ENCODE data around the gene PHC1. TPM values are rescaled to one million over a fixed set of nuclear protein-coding genes. Genes with fewer than 3 reads are reported as not detected.
"Not testable (repeated sequence)": the region's sequence is repeated elsewhere in the genome, so short reads cannot be mapped to it uniquely, and the experiment has no call there.

PHC1 gene
- 44.3 and 51.7 TPM in 2 replicates for total RNA-seq
- polyA plus RNA-seq = 37.5 and 47.0 TPM in 2 replicates

DNA sequence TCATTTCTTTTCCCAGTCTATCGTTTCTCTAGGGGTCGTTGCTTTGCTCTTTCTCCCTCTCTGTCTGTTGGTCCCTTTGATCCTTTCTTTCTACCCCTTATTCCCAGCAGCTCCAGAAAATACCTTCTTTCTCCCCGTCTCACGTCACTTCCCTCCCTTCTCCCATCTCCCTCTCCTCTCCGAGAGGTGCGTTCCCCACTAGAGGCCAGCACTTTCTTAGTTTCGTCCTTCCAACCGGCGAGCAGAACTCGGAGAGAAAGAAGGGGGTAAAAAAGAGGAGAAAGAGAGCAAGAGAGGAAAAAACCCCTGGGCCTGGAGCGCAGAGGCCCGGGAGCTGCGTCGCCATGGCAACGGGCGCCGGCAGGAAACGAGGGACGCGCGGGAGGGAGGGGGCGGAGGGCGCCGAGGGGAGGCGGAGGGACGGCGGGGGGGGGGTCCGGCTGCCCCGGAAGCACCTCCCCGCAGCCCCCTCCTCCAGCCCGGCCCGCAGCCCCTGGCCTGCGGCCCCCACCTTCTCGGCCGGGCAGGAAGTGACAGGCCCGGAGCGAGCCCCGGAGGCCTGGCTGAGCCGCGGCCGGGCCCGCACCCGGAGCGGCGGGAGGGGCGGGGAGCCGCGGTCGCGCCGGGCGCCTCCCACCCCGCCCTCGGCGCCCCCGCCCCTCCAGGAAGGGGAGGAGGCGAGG lies at the start of gene PHC1:
Gene PHC1, plus strand, starts transcription at position 477 of the 683 bp plus-strand sequence. CDS start 3,169 bp downstream, outside the sequence.
- TF ChIP-seq, protein P1, sequence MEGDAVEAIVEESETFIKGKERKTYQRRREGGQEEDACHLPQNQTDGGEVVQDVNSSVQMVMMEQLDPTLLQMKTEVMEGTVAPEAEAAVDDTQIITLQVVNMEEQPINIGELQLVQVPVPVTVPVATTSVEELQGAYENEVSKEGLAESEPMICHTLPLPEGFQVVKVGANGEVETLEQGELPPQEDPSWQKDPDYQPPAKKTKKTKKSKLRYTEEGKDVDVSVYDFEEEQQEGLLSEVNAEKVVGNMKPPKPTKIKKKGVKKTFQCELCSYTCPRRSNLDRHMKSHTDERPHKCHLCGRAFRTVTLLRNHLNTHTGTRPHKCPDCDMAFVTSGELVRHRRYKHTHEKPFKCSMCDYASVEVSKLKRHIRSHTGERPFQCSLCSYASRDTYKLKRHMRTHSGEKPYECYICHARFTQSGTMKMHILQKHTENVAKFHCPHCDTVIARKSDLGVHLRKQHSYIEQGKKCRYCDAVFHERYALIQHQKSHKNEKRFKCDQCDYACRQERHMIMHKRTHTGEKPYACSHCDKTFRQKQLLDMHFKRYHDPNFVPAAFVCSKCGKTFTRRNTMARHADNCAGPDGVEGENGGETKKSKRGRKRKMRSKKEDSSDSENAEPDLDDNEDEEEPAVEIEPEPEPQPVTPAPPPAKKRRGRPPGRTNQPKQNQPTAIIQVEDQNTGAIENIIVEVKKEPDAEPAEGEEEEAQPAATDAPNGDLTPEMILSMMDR (IDR thresholded peaks at IDR 0.05; ENCODE audit: low read depth, low read length) = peak; percentile 51
- peak; percentile 80 to 89 for DNase-seq (ENCODE audit: low read depth in 1 of 2, low spot score in 1 of 2)

DNA sequence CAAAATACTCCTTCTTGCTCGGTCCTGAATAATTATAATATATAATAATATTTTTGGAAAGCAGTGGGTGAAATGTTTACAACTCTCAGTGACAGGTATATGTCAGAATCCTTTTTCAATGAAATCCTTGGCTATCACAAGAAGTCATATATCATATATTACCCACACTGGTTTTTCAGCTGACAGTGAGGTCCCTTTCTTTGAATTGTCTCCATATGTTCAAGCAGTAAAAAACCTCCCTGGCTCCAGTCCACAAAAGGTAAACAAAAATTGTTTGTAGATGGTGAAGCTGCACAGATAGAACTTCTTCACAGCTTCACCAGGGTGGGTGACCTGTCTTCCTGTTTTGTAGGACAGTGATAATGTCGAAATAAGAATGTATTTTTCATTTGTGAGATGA lies 47.9 kb upstream of the PHC1 start:
- DNase-seq (ENCODE audit: low read depth in 1 of 2, low spot score in 1 of 2) = no peak
- H3K36me3 ChIP-seq = no peaks in the 10 kb centered on the region
- TF ChIP-seq, protein P1 (IDR thresholded peaks at IDR 0.05; ENCODE audit: low read depth, low read length) = no peak
- H3K27me3 ChIP-seq = no peaks in the 10 kb centered on the region
- no peak overlapping the region for H3K27ac ChIP-seq
- H3K4me3 ChIP-seq = no peak overlapping the region
- no peaks in the 10 kb centered on the region for H3K9me3 ChIP-seq (ENCODE audit: low read depth)
- no peaks in the 10 kb centered on the region for H3K4me1 ChIP-seq (ENCODE audit: low read depth)

More for the DNA sequence above, at the start of gene PHC1:
- not testable (repeated sequence) for H3K36me3 ChIP-seq; H3K9me3 ChIP-seq (ENCODE audit: low read depth); H3K27me3 ChIP-seq
- H3K4me1 ChIP-seq (ENCODE audit: low read depth) = peaks cover 21% of the 10 kb centered on the region
- peak within 1 kb of the TSS; percentile 89 for H3K27ac ChIP-seq
- H3K4me3 ChIP-seq = peak within 1 kb of the TSS; percentile 52

DNA sequence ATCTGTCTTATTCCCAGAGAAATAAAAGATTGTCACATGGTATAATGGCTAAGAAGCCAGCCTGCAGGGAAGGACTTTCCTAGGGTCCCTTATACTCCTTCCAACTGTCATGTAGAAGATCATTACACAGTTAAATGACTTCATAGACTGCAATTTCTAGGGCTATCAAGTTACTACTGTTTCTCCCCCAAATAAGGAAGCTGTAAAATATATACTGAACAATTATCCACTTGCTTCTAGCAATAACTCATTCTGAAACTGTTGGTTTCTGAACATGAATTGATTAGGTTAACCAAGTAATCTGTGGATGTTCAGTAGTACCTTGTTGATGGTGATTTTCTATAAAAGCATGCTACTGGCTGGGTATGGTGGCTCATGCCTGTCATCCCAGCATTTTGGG lies 47.3 kb upstream of the PHC1 start:
- no peak overlapping the region for H3K4me3 ChIP-seq
- no peak overlapping the region for H3K27ac ChIP-seq
- H3K4me1 ChIP-seq (ENCODE audit: low read depth) = no peaks in the 10 kb centered on the region
- no peak for DNase-seq (ENCODE audit: low read depth in 1 of 2, low spot score in 1 of 2)
- H3K9me3 ChIP-seq (ENCODE audit: low read depth) = no peaks in the 10 kb centered on the region
- H3K27me3 ChIP-seq = no peaks in the 10 kb centered on the region
- TF ChIP-seq, protein P1 (IDR thresholded peaks at IDR 0.05; ENCODE audit: low read depth, low read length) = no peak
- H3K36me3 ChIP-seq = no peaks in the 10 kb centered on the region

DNA sequence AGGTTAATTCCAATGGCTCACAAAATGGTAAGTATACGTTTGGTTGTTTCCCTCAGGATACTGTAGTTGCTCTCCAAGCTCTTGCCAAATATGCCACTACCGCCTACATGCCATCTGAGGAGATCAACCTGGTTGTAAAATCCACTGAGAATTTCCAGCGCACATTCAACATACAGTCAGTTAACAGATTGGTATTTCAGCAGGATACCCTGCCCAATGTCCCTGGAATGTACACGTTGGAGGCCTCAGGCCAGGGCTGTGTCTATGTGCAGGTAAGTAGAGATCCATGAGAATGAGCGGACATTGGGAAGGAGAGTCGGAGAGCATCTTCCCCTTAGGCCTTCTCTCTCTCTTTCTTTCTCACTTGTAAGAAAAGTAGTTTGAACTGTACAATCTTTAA lies 46.5 kb upstream of the PHC1 start:
- Histone ChIP-seq H3K27me3 (no peaks in the 10 kb centered on the region), H3K27ac (no peak overlapping the region), H3K36me3 (no peaks in the 10 kb centered on the region), H3K4me3 (no peak overlapping the region), H3K4me1 (ENCODE audit: low read depth) (no peaks in the 10 kb centered on the region), H3K9me3 (ENCODE audit: low read depth) (no peaks in the 10 kb centered on the region)
- TF ChIP-seq, protein P1 (IDR thresholded peaks at IDR 0.05; ENCODE audit: low read depth, low read length) = no peak
- DNase-seq (ENCODE audit: low read depth in 1 of 2, low spot score in 1 of 2) = no peak

DNA sequence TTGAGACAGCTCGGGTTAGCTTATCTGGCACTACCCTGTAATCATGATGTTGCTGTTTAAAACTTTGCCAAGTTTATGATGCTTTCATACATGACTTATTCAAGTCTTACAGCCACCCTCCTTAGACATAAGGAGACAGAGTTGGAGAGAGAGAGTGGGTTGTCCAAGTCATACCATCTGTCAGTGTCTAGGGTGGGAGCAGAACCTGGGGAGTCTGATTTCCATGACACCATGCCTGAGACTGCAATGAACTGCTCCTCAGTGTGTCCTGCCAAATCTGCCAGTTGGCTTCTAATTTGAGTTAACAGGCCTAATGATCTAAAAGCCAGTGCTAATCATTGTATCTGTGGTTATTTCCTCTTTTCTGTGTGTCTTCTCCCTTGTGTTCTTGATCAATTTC lies 43.7 kb upstream of the PHC1 start:
- Histone ChIP-seq H3K9me3 (ENCODE audit: low read depth) (no peaks in the 10 kb centered on the region), H3K4me3 (no peak overlapping the region), H3K36me3 (no peaks in the 10 kb centered on the region), H3K4me1 (ENCODE audit: low read depth) (no peaks in the 10 kb centered on the region), H3K27me3 (no peaks in the 10 kb centered on the region), H3K27ac (no peak overlapping the region)
- TF ChIP-seq, protein P1 (IDR thresholded peaks at IDR 0.05; ENCODE audit: low read depth, low read length) = no peak
- no peak for DNase-seq (ENCODE audit: low read depth in 1 of 2, low spot score in 1 of 2)
